GM18505 (cell line): ENCODE data around the gene PDE11A.

Experiments used
- ATAC-seq: cut with Tn5 transposase; IDR thresholded peaks from one replicate; pipeline ENCODE4 v1.9.1; 2021; ENCODE audit not compliant: unreplicated experiment
- POLR2A ChIP-seq: IDR thresholded peaks from 4 replicates; pipeline ENCODE4 v1.6.1; 2011; ENCODE audit warnings: borderline replicate concordance; ENCODE audit not compliant: insufficient read depth, insufficient read length; ENCODE audit errors: extremely low read depth

The PDE11A gene

GRCh38 chr2:177611310-177611886 lies 461.2 kb downstream of the PDE11A start:
- TF ChIP-seq POLR2A: no peak
- no peak for ATAC-seq

- no peak for TF ChIP-seq POLR2A
- ATAC-seq: no peak
Measured at GRCh38 chr2:177610813-177611212, 461.8 kb downstream of the PDE11A start.

- ATAC-seq: no peak
Measured at GRCh38 chr2:177606636-177607035, 465.9 kb downstream of the PDE11A start.

GRCh38 chr2:177604271-177605065 lies 468.1 kb downstream of the PDE11A start:
- TF ChIP-seq POLR2A: no peak
- ATAC-seq: no peak

More at GRCh38 chr2:177606636-177607035, 465.9 kb downstream of the PDE11A start:
- no peak for TF ChIP-seq POLR2A

- TF ChIP-seq POLR2A: no peak
- no peak for ATAC-seq
Measured at GRCh38 chr2:177603768-177604167, 468.8 kb downstream of the PDE11A start.

GRCh38 chr2:177603181-177603580 lies 469.4 kb downstream of the PDE11A start:
- no peak for TF ChIP-seq POLR2A
- ATAC-seq: no peak

GRCh38 chr2:177602611-177603164 lies 469.9 kb downstream of the PDE11A start:
- TF ChIP-seq POLR2A: no peak
- ATAC-seq: no peak

GRCh38 chr2:177600917-177601316 lies 471.7 kb downstream of the PDE11A start:
- ATAC-seq: no peak
- no peak for TF ChIP-seq POLR2A

- no peak for ATAC-seq
- TF ChIP-seq POLR2A: no peak
Measured at GRCh38 chr2:177599956-177600355, 472.6 kb downstream of the PDE11A start.

GRCh38 chr2:177599139-177599688 lies 473.4 kb downstream of the PDE11A start:
- no peak for ATAC-seq
- TF ChIP-seq POLR2A: no peak

- no peak for ATAC-seq
- TF ChIP-seq POLR2A: no peak
Measured at GRCh38 chr2:177598326-177599138, 474.0 kb downstream of the PDE11A start.

- ATAC-seq: no peak
- no peak for TF ChIP-seq POLR2A
Measured at GRCh38 chr2:177597759-177598158, 474.8 kb downstream of the PDE11A start.

- no peak for ATAC-seq
- no peak for TF ChIP-seq POLR2A
Measured at GRCh38 chr2:177596866-177597265, 475.7 kb downstream of the PDE11A start.
